ENCODE measurements around the gene ANKS1A. TPM values are rescaled to one million over a fixed set of nuclear protein-coding genes. Genes with fewer than 3 reads are reported as not detected.

ANKS1A gene
- total RNA-seq, 4 donors from 2014 or later = 25.7 to 49.7 (median 28.1) TPM

DNA sequence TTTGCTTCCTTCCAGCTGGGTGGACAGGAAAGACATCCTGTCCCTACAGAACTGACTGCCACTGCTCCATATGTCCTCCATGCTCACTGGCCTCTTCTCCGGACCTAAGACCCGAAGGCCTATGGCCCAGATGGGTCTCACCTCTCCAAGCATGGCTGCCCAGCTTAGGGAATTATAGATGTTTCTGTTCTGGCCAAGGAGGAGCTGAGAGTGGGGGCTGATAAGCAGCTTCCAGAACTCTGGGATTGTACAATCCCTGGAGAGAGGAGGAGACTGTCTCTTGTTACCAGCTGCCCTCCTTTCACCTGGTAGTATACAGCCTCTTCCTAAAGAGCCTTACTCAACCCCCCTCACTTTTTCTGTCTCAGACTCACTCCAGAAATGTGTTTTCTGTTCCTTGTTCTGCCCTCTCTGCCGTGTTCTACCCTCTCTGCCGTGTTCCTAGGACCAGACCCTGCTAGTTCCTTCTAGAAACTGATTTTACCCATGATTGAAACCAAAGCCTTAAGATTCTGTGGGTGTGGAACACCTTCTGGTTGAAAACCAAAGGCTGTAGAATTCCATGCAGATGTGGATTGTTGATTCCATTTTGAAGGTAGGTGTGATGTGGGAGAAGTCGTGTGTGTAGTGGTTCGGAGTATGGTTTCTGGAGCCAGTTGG is 28.7 kb downstream of the ANKS1A start:
- TF ChIP-seq CTCF (IDR thresholded peaks at IDR 0.05) = no peak
- DNase-seq (ENCODE audit: low spot score) = no peak
- no peak for ATAC-seq (ENCODE audit: low FRiP score)

DNA sequence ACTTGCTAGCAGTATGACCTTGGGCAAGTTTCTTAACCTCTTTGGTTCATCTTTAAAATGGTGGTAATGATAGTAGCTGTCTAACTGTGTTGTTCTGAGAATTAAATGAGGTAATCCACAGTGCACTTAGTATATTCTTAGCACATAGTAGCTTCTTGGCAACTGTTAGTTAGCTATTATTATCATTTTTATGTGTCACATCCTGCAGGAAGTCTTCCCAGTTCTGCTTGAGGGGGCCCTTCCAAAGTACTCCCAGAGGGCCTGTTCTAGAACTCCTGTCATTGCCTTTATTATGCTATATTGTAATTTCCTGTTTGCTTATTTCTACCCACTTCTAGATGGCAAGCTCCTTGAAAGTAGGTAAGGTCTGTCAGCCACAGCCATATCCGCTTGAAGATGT is 30.6 kb downstream of the ANKS1A start:
- no peak for DNase-seq (ENCODE audit: low spot score)
- TF ChIP-seq CTCF (IDR thresholded peaks at IDR 0.05) = no peak
- no peak for ATAC-seq (ENCODE audit: low FRiP score)

- ATAC-seq (ENCODE audit: low FRiP score) (no peak), DNase-seq (ENCODE audit: low spot score) (no peak)
- no peak for TF ChIP-seq CTCF (IDR thresholded peaks at IDR 0.05)
These were observed 31.0 kb downstream of the ANKS1A start for GRCh38 chr6:34920097-34920496.

DNA sequence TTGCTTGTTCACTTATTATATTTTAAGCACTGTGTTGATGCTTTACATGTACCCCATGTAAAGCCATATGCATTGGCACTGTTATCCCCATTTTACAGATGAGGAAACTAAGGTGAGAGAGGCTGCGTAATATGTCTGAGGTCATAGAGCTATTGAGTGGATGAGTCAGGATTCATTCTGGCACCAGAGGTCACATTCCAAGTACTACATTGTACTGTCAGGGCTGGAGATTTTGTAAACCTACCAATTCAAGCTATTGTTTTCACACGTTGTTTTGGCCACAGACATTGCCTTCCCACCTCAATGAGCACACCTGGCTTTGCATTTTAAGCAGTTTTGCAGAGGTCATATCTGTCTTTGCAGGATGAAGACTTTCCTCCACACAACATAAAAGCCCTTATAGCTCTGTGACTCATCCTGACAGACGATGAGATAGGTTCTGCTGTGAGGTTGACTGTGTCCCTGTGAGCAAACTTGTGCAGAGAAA is 33.2 kb downstream of the ANKS1A start:
- no peak for TF ChIP-seq CTCF (IDR thresholded peaks at IDR 0.05)
- no peak for ATAC-seq (ENCODE audit: low FRiP score)
- no peak for DNase-seq (ENCODE audit: low spot score)

- DNase-seq (ENCODE audit: low spot score) = no peak
- TF ChIP-seq CTCF (IDR thresholded peaks at IDR 0.05) = no peak
- ATAC-seq (ENCODE audit: low FRiP score) = no peak
These were observed 36.0 kb downstream of the ANKS1A start for GRCh38 chr6:34924831-34925625.

DNA sequence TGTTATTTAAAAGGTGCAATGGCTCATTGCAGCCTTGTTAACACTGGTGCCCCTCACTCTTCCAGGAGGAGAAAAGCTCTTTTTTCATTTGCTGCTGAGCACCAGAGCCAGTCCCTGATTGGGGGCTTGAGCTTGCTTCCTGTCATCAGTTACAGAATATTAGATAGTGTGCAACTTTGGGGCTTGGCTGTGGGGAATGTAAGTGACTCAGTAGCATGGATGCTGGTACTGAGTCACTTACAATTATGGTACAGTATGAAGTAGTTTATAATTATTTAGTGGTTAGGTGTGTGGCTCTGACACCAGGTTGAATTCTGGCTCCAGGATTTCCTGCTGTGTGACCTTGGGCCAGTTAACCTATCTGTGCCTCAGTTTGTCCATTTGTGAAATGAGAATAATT is 37.6 kb downstream of the ANKS1A start:
- no peak for TF ChIP-seq CTCF (IDR thresholded peaks at IDR 0.05)
- DNase-seq (ENCODE audit: low spot score) = no peak
- no peak for ATAC-seq (ENCODE audit: low FRiP score)
